GM21723 (cell line): ENCODE measurements around the gene COLEC11.
"Not testable (repeated sequence)": the region's sequence is repeated elsewhere in the genome, so short reads cannot be mapped to it uniquely, and the experiment has no call there.

Experiments used
- ATAC-seq: cut with Tn5 transposase; IDR thresholded peaks from one replicate; pipeline ENCODE4 v1.9.1; 2021; ENCODE audit warnings: mild to moderate bottlenecking, moderate library complexity; ENCODE audit not compliant: unreplicated experiment

COLEC11 gene

GRCh38 chr2:3622967-3623366, 28.1 kb downstream of the COLEC11 start:
- no peak for ATAC-seq

- ATAC-seq: peak; percentile 86
Observed at GRCh38 chr2:3624059-3624794, 29.3 kb downstream of the COLEC11 start.

- ATAC-seq: no peak
Observed at GRCh38 chr2:3625186-3625585, 30.3 kb downstream of the COLEC11 start.

GRCh38 chr2:3626118-3626811, 31.4 kb downstream of the COLEC11 start:
- no peak for ATAC-seq

GRCh38 chr2:3626812-3627499, 32.0 kb downstream of the COLEC11 start:
- ATAC-seq: no peak

GRCh38 chr2:3627500-3628100, 32.7 kb downstream of the COLEC11 start:
- ATAC-seq: no peak

GRCh38 chr2:3628241-3628679, 33.3 kb downstream of the COLEC11 start:
- no peak for ATAC-seq

- no peak for ATAC-seq
Observed at GRCh38 chr2:3628800-3629199, 33.9 kb downstream of the COLEC11 start.

GRCh38 chr2:3630631-3631030, 35.7 kb downstream of the COLEC11 start:
- no peak for ATAC-seq

- no peak for ATAC-seq
Observed at GRCh38 chr2:3631161-3631850, 36.4 kb downstream of the COLEC11 start.

GRCh38 chr2:3631851-3632659, 37.1 kb downstream of the COLEC11 start:
- no peak for ATAC-seq

- no peak for ATAC-seq
Observed at GRCh38 chr2:3633089-3633981, 38.4 kb downstream of the COLEC11 start.

- ATAC-seq: no peak
Observed at GRCh38 chr2:3633982-3634595, 39.2 kb downstream of the COLEC11 start.

GRCh38 chr2:3634596-3635121, 39.7 kb downstream of the COLEC11 start:
- ATAC-seq: no peak

GRCh38 chr2:3635171-3635974, 40.5 kb downstream of the COLEC11 start:
- ATAC-seq: no peak

GRCh38 chr2:3635975-3636327, 41.0 kb downstream of the COLEC11 start:
- not testable (repeated sequence) for ATAC-seq

GRCh38 chr2:3636586-3637310, 41.8 kb downstream of the COLEC11 start:
- no peak for ATAC-seq
